Measurements from ENCODE around the gene RAPGEF2. TPM values are rescaled to one million over a fixed set of nuclear protein-coding genes. Genes with fewer than 3 reads are reported as not detected.

RAPGEF2 gene
- total and polyA plus RNA-seq, 10 of the 15 experiments (the other 5 are each of a cell fraction or from before 2014, with no cell fraction given), result 0.31 to 24.0 (median 2.9) TPM

DNA sequence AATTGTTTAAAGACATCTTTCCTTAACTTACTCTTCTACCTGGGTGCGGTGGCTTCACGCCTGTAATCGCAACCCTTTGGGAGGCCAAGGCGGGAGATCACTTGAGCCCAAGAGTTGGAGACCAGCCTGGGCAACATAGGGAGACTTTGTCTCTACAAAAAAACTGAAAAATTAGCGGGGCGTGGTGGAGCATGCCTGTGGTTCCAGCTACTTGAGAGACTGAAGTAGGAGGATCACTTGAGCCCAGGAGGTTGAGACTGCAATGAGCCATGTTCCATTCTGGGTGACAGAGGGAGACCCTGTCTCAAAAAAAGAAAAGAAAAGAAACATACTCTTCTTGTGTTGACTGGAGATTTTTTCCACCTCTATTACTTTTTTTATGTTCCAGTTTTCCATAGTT lies 181.9 kb downstream of the RAPGEF2 start:
- BruUV-seq (replicated peaks), result no TSS peak
- H3K4me3 ChIP-seq, result no peak overlapping the region
- no peak overlapping the region for H3K9ac ChIP-seq (ENCODE audit: control insufficient read depth, insufficient read depth, low read length)
- FAIRE-seq, result no peak
- H3K4me1 ChIP-seq (ENCODE audit: control insufficient read depth, insufficient read depth, low read length), result no peaks in the 10 kb centered on the region
- 78% methylated on average over 6 of the region's 6 CpGs for WGBS (ENCODE audit: insufficient coverage, insufficient replicate concordance, low lambda C conversion rate, missing lambda C conversion rate)
- ChIA-PET SMC1A (ENCODE audit: uncharacterized antibody, unreplicated experiment) (interaction anchor here (1.0 kb wide), 1 partner anchor 9 kb away, joined by 3 read pairs; no protein-coding TSS in a partner anchor), POLR2A (no interaction called here), CTCF (interaction anchor here (1.0 kb wide), 1 partner anchor 30 kb away, joined by 3 read pairs; no protein-coding TSS in a partner anchor), RAD21 (ENCODE audit: unreplicated experiment) (no interaction called here)
- ATAC-seq, result no peak
- intact Hi-C loops (cut with micrococcal nuclease; ENCODE audit: unreplicated experiment) (no loop called here), in situ Hi-C loops (cut with MboI) (no loop called here)
- H3K9me3 ChIP-seq (replicated peaks; ENCODE audit: control insufficient read depth, insufficient read depth, low read length), result no peaks in the 10 kb centered on the region
- H2AFZ ChIP-seq (ENCODE audit: control insufficient read depth, low read depth, low read length), result no peak overlapping the region
- no peaks in the 10 kb centered on the region for H3K79me2 ChIP-seq (ENCODE audit: control insufficient read depth, insufficient read depth, low read length)
- H3K27ac ChIP-seq (ENCODE audit: control insufficient read depth, insufficient read depth), result no peak overlapping the region
- H3K4me2 ChIP-seq (ENCODE audit: control insufficient read depth, insufficient read depth), result no peak overlapping the region
- no peaks in the 10 kb centered on the region for H4K20me1 ChIP-seq (ENCODE audit: control insufficient read depth, insufficient read depth)
- no peaks in the 10 kb centered on the region; a peak in 1 of 4 replicates for H3K36me3 ChIP-seq (ENCODE audit: control insufficient read depth in 2 of 2, insufficient read depth in 2 of 2, low read length in 1 of 2)
- no peaks in the 10 kb centered on the region for H3K27me3 ChIP-seq (replicated peaks in 1 of 2; ENCODE audit: control insufficient read depth in 2 of 2, insufficient read depth in 2 of 2, low read length in 1 of 2)
- no peak for DNase-seq (ENCODE audit: low read depth, low spot score)
- TF ChIP-seq TCF7 (IDR thresholded peaks at IDR 0.05; ENCODE audit: borderline replicate concordance) (no peak), KDM1A (IDR thresholded peaks at IDR 0.05; ENCODE audit: borderline replicate concordance) (no peak), FOS (IDR thresholded peaks at IDR 0.05; ENCODE audit: borderline replicate concordance, extremely low read depth, insufficient read length) (no peak), BCL11A (IDR thresholded peaks at IDR 0.05; ENCODE audit: low read depth, low read length) (no peak), HDGF (IDR thresholded peaks at IDR 0.05) (no peak), EZH2 (IDR thresholded peaks at IDR 0.05; ENCODE audit: borderline replicate concordance, control insufficient read depth, low read depth, low read length) (no peak), GABPA (IDR thresholded peaks at IDR 0.05; ENCODE audit: low read depth) (no peak)
- TF ChIP-seq, protein P1, sequence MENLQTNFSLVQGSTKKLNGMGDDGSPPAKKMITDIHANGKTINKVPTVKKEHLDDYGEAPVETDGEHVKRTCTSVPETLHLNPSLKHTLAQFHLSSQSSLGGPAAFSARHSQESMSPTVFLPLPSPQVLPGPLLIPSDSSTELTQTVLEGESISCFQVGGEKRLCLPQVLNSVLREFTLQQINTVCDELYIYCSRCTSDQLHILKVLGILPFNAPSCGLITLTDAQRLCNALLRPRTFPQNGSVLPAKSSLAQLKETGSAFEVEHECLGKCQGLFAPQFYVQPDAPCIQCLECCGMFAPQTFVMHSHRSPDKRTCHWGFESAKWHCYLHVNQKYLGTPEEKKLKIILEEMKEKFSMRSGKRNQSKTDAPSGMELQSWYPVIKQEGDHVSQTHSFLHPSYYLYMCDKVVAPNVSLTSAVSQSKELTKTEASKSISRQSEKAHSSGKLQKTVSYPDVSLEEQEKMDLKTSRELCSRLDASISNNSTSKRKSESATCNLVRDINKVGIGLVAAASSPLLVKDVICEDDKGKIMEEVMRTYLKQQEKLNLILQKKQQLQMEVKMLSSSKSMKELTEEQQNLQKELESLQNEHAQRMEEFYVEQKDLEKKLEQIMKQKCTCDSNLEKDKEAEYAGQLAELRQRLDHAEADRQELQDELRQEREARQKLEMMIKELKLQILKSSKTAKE (IDR thresholded peaks at IDR 0.05; ENCODE audit: low read depth, poor library complexity, severe bottlenecking), result no peak
- TF ChIP-seq, protein P2, sequence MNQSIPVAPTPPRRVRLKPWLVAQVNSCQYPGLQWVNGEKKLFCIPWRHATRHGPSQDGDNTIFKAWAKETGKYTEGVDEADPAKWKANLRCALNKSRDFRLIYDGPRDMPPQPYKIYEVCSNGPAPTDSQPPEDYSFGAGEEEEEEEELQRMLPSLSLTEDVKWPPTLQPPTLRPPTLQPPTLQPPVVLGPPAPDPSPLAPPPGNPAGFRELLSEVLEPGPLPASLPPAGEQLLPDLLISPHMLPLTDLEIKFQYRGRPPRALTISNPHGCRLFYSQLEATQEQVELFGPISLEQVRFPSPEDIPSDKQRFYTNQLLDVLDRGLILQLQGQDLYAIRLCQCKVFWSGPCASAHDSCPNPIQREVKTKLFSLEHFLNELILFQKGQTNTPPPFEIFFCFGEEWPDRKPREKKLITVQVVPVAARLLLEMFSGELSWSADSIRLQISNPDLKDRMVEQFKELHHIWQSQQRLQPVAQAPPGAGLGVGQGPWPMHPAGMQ (IDR thresholded peaks at IDR 0.05; ENCODE audit: borderline replicate concordance), result no peak
- TF ChIP-seq, protein P3, sequence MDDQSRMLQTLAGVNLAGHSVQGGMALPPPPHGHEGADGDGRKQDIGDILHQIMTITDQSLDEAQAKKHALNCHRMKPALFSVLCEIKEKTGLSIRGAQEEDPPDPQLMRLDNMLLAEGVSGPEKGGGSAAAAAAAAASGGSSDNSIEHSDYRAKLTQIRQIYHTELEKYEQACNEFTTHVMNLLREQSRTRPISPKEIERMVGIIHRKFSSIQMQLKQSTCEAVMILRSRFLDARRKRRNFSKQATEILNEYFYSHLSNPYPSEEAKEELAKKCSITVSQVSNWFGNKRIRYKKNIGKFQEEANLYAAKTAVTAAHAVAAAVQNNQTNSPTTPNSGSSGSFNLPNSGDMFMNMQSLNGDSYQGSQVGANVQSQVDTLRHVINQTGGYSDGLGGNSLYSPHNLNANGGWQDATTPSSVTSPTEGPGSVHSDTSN (IDR thresholded peaks at IDR 0.05; ENCODE audit: insufficient replicate concordance, low read depth, low read length), result no peak
- TF ChIP-seq, protein P4, sequence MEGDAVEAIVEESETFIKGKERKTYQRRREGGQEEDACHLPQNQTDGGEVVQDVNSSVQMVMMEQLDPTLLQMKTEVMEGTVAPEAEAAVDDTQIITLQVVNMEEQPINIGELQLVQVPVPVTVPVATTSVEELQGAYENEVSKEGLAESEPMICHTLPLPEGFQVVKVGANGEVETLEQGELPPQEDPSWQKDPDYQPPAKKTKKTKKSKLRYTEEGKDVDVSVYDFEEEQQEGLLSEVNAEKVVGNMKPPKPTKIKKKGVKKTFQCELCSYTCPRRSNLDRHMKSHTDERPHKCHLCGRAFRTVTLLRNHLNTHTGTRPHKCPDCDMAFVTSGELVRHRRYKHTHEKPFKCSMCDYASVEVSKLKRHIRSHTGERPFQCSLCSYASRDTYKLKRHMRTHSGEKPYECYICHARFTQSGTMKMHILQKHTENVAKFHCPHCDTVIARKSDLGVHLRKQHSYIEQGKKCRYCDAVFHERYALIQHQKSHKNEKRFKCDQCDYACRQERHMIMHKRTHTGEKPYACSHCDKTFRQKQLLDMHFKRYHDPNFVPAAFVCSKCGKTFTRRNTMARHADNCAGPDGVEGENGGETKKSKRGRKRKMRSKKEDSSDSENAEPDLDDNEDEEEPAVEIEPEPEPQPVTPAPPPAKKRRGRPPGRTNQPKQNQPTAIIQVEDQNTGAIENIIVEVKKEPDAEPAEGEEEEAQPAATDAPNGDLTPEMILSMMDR (IDR thresholded peaks at IDR 0.05 in 2 of 3, conservative IDR thresholded peaks at IDR 0.05 in 1 of 3; ENCODE audit: control insufficient read depth in 2 of 3, extremely low read depth in 1 of 3, insufficient read depth in 1 of 3, low read depth in 3 of 3, low read length in 3 of 3), result no peak
- TF ChIP-seq, protein P5, sequence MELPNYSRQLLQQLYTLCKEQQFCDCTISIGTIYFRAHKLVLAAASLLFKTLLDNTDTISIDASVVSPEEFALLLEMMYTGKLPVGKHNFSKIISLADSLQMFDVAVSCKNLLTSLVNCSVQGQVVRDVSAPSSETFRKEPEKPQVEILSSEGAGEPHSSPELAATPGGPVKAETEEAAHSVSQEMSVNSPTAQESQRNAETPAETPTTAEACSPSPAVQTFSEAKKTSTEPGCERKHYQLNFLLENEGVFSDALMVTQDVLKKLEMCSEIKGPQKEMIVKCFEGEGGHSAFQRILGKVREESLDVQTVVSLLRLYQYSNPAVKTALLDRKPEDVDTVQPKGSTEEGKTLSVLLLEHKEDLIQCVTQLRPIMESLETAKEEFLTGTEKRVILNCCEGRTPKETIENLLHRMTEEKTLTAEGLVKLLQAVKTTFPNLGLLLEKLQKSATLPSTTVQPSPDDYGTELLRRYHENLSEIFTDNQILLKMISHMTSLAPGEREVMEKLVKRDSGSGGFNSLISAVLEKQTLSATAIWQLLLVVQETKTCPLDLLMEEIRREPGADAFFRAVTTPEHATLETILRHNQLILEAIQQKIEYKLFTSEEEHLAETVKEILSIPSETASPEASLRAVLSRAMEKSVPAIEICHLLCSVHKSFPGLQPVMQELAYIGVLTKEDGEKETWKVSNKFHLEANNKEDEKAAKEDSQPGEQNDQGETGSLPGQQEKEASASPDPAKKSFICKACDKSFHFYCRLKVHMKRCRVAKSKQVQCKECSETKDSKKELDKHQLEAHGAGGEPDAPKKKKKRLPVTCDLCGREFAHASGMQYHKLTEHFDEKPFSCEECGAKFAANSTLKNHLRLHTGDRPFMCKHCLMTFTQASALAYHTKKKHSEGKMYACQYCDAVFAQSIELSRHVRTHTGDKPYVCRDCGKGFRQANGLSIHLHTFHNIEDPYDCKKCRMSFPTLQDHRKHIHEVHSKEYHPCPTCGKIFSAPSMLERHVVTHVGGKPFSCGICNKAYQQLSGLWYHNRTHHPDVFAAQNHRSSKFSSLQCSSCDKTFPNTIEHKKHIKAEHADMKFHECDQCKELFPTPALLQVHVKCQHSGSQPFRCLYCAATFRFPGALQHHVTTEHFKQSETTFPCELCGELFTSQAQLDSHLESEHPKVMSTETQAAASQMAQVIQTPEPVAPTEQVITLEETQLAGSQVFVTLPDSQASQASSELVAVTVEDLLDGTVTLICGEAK (IDR thresholded peaks at IDR 0.05; ENCODE audit: borderline replicate concordance), result no peak
